Adrenal gland (tissue), 5 donors: ENCODE results near the gene CNGA3.

ENCODE experiments used
- POLR2A ChIP-seq, 2 donors: fragments of 450-650 bp; IDR thresholded peaks; one replicate each; pipeline ENCODE4 v1.6.1; 2017; ENCODE audit warnings: antibody characterized with exemption in 2 of 2, mild to moderate bottlenecking in 2 of 2, moderate library complexity in 1 of 2
- TF ChIP-seq, protein P1 (sequence below), 6 experiments: fragments of 450-650 bp in 4 of 6; fragments of 200-600 bp in 2 of 6; sonication (generic) in 1 of 6; IDR thresholded peaks; 1 replicate in 5 of 6; 2 replicates in 1 of 6; pipeline versions ENCODE4 v1.5.1 to v1.8.0; 2016 to 2021; ENCODE audit warnings: antibody characterized with exemption in 6 of 6, mild to moderate bottlenecking in 2 of 6, moderate library complexity in 1 of 6
- donor health status: DM: no; HTN: no; CAD: no.

- TF ChIP-seq POLR2A (IDR thresholded peaks at IDR 0.05), result no peak
- TF ChIP-seq, protein P1, sequence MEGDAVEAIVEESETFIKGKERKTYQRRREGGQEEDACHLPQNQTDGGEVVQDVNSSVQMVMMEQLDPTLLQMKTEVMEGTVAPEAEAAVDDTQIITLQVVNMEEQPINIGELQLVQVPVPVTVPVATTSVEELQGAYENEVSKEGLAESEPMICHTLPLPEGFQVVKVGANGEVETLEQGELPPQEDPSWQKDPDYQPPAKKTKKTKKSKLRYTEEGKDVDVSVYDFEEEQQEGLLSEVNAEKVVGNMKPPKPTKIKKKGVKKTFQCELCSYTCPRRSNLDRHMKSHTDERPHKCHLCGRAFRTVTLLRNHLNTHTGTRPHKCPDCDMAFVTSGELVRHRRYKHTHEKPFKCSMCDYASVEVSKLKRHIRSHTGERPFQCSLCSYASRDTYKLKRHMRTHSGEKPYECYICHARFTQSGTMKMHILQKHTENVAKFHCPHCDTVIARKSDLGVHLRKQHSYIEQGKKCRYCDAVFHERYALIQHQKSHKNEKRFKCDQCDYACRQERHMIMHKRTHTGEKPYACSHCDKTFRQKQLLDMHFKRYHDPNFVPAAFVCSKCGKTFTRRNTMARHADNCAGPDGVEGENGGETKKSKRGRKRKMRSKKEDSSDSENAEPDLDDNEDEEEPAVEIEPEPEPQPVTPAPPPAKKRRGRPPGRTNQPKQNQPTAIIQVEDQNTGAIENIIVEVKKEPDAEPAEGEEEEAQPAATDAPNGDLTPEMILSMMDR (IDR thresholded peaks at IDR 0.05), result no peak
Observed at GRCh38 chr2:98310010-98310409, 36.2 kb upstream of the CNGA3 start.
